Kidney (tissue), 14 donors: Measurements from ENCODE around the gene LPA. TPM values are rescaled to one million over a fixed set of nuclear protein-coding genes. Genes with fewer than 3 reads are reported as not detected.
A peak's percentile ranks its signal among the peaks of the same experiment; 100 is the strongest.
"Not testable (repeated sequence)": the region's sequence is repeated elsewhere in the genome, so short reads cannot be mapped to it uniquely, and the experiment has no call there.

ENCODE experiments used
- DNase-seq, 5 donors: peaks; one replicate each; pipeline ENCODE4 v3.0.0-alpha.2; 2013 to 2020
- FAIRE-seq: peaks from 2 replicates; lab custom pipeline; 2012; peaks lifted over from hg19 to GRCh38; lab: Jason Lieb, UNC
- H3K27ac ChIP-seq, 2 donors: one replicate each; pipeline ENCODE4 v1.7.0; 2013; ENCODE audit warnings: low read depth in 2 of 2, low read length in 2 of 2, inconsistent platforms in 1 of 2
- H3K27me3 ChIP-seq: one replicate; pipeline ENCODE4 v1.7.1; 2013; ENCODE audit warnings: low read length, inconsistent platforms; ENCODE audit not compliant: control insufficient read depth, insufficient read depth
- H3K36me3 ChIP-seq, 3 donors: one replicate each; pipeline versions ENCODE4 v1.7.0 to v1.7.1; 2013; ENCODE audit warnings: low read length in 3 of 3, control low read depth in 1 of 3, inconsistent platforms in 1 of 3; ENCODE audit not compliant: insufficient read depth in 3 of 3, control insufficient read depth in 2 of 3
- H3K4me1 ChIP-seq, 3 donors: one replicate each; pipeline versions ENCODE4 v1.7.0 to v1.7.1; 2013; ENCODE audit warnings: low read length in 3 of 3, inconsistent platforms in 1 of 3, low read depth in 1 of 3; ENCODE audit not compliant: control insufficient read depth in 2 of 3, insufficient read depth in 2 of 3
- H3K4me3 ChIP-seq, 3 donors: one replicate each; pipeline versions ENCODE4 v1.7.0 to v1.8.1; 2013; ENCODE audit warnings: low read length in 3 of 3, control low read depth in 1 of 3, inconsistent platforms in 1 of 3
- H3K9ac ChIP-seq, 3 donors: one replicate each; pipeline versions ENCODE4 v1.7.0 to v1.7.1; 2013; ENCODE audit warnings: low read length in 3 of 3, control low read depth in 1 of 3, inconsistent platforms in 1 of 3
- H3K9me3 ChIP-seq, 3 donors: one replicate each; pipeline versions ENCODE4 v1.7.0 to v1.7.1; 2013; ENCODE audit warnings: low read length in 3 of 3, control low read depth in 1 of 3, inconsistent platforms in 1 of 3; ENCODE audit not compliant: control insufficient read depth in 2 of 3, insufficient read depth in 1 of 3
- intact Hi-C: fragments of 100-400 bp; cut with DNase I; formaldehyde crosslinking; loops from one replicate; pipeline ENCODE4 v1.11.1; 2022
- polyA plus RNA-seq: library from polyadenylated mRNA; stranded (reverse); fragments of 350-450 nt; fragmentation: Illumina TruSeq; extraction: RNeasy Lipid Tissue Mini Kit (QIAGEN cat#74804); gene quantifications from one replicate; pipeline ENCODE4 v1.2.3, GENCODE V29; 2014; ENCODE audit warnings: low read depth, low replicate concordance; ENCODE audit not compliant: insufficient read depth
- total RNA-seq: library from RNA; stranded (reverse); fragmentation: NEBNext Ultra II Directional; extraction: Animal tissue kit (Norgen Biotek cat#: 25700); gene quantifications from one replicate; pipeline ENCODE4 v1.2.1, GENCODE V29; 2021
- TF ChIP-seq, protein P1 (sequence below): IDR thresholded peaks from 3 replicates; pipeline ENCODE4 v1.5.1; 2012; ENCODE audit warnings: mild to moderate bottlenecking, moderate library complexity, borderline replicate concordance; ENCODE audit not compliant: insufficient read depth; ENCODE audit errors: extremely low read depth
- donor health status: control.
- donor health status: control.
- donor health status: control.
- donor health status: control.
- donor health status: control.
- donor health status: DM: yes; HTN: yes; CAD: no.
- donor health status: Normal renal cell carcinoma (clear cell type).

The LPA gene
- total and polyA plus RNA-seq, 2 donors from 2014 or later: not detected

DNA sequence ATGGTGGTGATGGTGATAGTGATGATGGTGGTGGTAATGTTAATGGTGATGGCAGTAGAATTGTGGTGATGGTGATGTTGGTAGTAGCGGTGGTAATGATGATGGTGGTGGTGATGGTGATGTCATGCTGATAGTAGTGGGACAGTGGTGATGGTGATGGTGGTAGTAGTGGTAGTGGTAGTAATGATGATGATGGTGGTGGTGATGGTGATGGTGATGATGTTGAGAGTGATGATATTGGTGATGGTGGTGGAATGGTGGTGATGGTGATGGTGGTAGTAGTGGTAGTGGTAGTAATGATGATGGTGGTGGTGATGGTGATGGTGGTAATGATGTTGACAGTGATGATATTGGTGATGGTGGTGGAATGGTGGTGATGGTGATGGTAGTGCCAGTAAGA is 128.8 kb downstream of the LPA start:
- Histone ChIP-seq H3K36me3 (no peaks in the 10 kb centered on the region), H3K4me1 (no peaks in the 10 kb centered on the region), H3K9me3 (no peaks in the 10 kb centered on the region), H3K9ac (no peak overlapping the region), H3K27ac (no peak overlapping the region), H3K4me3 (no peak overlapping the region), H3K27me3 (no peaks in the 10 kb centered on the region)
- DNase-seq (no peak), FAIRE-seq (no peak)
- TF ChIP-seq, protein P1, sequence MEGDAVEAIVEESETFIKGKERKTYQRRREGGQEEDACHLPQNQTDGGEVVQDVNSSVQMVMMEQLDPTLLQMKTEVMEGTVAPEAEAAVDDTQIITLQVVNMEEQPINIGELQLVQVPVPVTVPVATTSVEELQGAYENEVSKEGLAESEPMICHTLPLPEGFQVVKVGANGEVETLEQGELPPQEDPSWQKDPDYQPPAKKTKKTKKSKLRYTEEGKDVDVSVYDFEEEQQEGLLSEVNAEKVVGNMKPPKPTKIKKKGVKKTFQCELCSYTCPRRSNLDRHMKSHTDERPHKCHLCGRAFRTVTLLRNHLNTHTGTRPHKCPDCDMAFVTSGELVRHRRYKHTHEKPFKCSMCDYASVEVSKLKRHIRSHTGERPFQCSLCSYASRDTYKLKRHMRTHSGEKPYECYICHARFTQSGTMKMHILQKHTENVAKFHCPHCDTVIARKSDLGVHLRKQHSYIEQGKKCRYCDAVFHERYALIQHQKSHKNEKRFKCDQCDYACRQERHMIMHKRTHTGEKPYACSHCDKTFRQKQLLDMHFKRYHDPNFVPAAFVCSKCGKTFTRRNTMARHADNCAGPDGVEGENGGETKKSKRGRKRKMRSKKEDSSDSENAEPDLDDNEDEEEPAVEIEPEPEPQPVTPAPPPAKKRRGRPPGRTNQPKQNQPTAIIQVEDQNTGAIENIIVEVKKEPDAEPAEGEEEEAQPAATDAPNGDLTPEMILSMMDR: no peak
- intact Hi-C loops: no loop called here

DNA sequence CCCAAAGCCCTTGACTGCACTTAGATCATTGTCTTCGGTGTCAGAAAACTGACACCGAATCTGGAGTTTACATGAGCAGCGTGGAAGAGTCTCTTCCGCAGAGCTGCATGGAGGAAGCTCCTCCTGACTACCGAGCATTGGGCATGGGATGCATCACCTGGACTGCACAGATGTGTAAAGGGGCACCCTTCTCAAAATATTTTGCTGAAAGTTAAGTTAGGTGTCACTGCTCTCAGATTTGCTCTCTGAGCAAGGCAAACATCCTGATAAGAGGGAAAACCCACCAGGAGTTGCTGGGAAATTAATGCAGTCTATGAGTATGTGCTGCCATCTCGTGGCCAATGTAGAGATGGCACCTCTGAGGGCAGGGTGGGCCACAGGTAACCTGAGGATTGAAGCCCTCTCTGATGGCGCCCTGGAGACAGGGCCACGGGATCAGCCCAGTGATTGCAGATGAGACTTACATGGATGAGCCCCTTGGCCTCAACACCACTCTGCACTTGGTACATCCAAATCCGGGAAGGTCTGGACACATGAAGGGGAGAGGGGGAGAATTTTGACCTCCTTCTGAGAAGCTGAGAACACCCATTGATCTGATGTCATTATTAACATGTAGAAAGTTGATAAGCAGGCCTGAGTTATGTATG is 129.9 kb downstream of the LPA start:
- TF ChIP-seq, protein P1: peak; percentile 88
- Histone ChIP-seq H3K9me3 (no peaks in the 10 kb centered on the region), H3K4me1 (no peaks in the 10 kb centered on the region), H3K27me3 (no peaks in the 10 kb centered on the region), H3K9ac (no peak overlapping the region), H3K4me3 (peak overlapping the region in 1 of 3 donors; percentile 12), H3K27ac (no peak overlapping the region), H3K36me3 (no peaks in the 10 kb centered on the region)
- peak in 4 of 5 donors; percentile 78 to 82 (median 79) for DNase-seq
- intact Hi-C loops: no loop called here
- FAIRE-seq: no peak

DNA sequence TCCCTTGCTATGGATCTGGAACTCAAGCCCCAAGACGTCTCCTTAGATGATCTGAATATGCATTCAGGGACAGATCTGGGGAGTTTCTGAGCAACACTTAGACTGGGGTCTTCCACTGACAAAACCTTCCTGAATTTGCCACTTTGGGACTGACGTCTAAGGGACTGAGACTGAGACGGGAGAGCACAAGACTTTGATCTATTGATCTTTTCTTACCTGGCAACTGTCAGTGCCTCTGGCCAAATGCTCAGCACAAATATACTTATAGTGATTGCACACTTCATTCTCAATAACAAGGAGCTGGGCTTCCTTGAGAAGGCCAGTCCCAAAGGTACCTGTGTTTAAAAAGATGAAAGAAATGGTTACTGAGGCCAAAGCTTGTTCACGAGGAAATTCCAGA is 131.8 kb downstream of the LPA start:
- no peak overlapping the region for H3K4me3 ChIP-seq
- no peak for DNase-seq
- no peaks in the 10 kb centered on the region for H3K4me1 ChIP-seq
- FAIRE-seq: no peak
- no peaks in the 10 kb centered on the region for H3K27me3 ChIP-seq
- no peaks in the 10 kb centered on the region for H3K36me3 ChIP-seq
- TF ChIP-seq, protein P1: no peak
- intact Hi-C loops: no loop called here
- no peak overlapping the region for H3K27ac ChIP-seq
- no peak overlapping the region for H3K9ac ChIP-seq
- no peaks in the 10 kb centered on the region for H3K9me3 ChIP-seq

DNA sequence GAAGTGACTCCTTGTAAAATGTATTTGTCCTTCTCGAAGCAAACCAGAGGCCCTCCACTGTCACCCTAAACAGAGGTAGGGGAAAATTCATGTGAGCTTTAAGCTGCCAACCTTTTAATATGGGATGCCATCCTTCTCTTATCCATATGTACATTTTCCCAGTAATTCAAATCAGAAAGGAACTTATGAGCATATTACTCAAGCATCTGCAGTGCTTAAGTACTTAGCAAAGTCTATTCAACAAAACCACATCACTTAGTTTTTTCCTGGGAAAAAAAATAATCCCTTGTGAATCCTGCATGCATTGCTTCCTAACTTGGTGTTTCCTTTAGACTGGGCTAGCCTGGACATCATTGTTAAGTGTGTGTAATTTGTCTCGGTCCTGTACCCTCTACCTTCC is 132.2 kb downstream of the LPA start:
- Histone ChIP-seq H3K27me3 (no peaks in the 10 kb centered on the region), H3K9ac (no peak overlapping the region), H3K9me3 (no peaks in the 10 kb centered on the region), H3K4me1 (no peaks in the 10 kb centered on the region), H3K36me3 (no peaks in the 10 kb centered on the region), H3K4me3 (no peak overlapping the region), H3K27ac (no peak overlapping the region)
- no peak for FAIRE-seq
- no peak for DNase-seq
- TF ChIP-seq, protein P1: no peak
- intact Hi-C loops: no loop called here

DNA sequence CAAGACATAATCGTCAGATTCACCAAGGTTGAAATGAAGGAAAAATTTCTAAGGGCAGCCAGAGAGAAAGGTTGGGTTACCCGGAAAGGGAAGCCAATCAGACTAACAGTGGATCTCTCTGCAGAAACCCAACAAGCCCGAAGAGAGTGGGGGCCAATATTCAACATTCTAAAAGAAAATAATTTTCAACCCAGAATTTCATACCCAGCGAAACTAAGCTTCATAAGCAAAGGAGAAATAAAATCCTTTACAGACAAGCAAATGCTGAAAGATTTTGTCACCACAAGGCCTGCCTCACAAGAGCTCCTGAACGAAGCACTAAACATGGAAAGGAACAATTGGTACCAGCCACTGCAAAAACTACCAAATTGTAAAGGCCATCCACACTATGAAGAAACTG is 134.6 kb downstream of the LPA start:
- H3K27me3 ChIP-seq, H3K4me1 ChIP-seq, FAIRE-seq, H3K9me3 ChIP-seq, DNase-seq, intact Hi-C loops, H3K4me3 ChIP-seq, H3K9ac ChIP-seq, H3K27ac ChIP-seq, H3K36me3 ChIP-seq: not testable (repeated sequence)
